ENCODE data around the gene SLC20A1. TPM values are rescaled to one million over a fixed set of nuclear protein-coding genes. Genes with fewer than 3 reads are reported as not detected.

Gene SLC20A1
- total RNA-seq, 1 experiment from 2014 or later, result 209 TPM

DNA sequence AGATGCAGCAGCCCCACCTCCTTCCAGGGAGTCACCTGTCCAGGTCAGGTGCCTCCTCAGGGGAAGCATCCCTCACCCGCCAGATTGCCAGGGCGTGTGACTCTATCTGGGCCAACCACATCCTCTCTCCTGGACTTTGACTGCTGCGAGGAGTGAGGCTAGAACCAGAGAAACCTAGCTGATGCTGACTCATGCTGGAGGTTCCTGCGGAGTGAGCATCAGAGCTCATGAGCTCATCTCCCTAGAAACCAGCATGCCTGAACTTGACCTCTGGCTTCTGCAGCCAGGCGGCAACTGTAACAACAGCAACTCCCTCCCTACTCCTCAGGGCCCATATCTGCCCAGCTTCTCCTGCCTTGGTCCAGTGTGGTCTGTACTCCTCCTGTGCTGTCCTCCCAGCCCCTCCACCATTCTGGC lies 46.8 kb downstream of the SLC20A1 start:
- Histone ChIP-seq H3K36me3 (ENCODE audit: low read depth, low read length) (no peaks in the 10 kb centered on the region), H3K27me3 (ENCODE audit: low read length) (no peaks in the 10 kb centered on the region), H3K27ac (ENCODE audit: low read length) (peak overlapping the region; percentile 66), H3K4me1 (ENCODE audit: insufficient read depth, low read length) (peaks cover 49% of the 10 kb centered on the region), H3K4me3 (ENCODE audit: low read length) (no peak overlapping the region), H4K20me1 (ENCODE audit: low read length) (no peaks in the 10 kb centered on the region), H3K4me2 (ENCODE audit: low read length) (peak overlapping the region; percentile 56), H2AFZ (ENCODE audit: low read length) (no peak overlapping the region), H3F3A (ENCODE audit: low read length, unreplicated experiment) (no peaks in the 10 kb centered on the region), H3K9me2 (replicated peaks; ENCODE audit: low read length) (no peaks in the 10 kb centered on the region), H3K9ac (ENCODE audit: low read length) (0 out of 2 replicates have a peak overlapping the region, but pooled peaks have one; percentile 24), H3K79me2 (ENCODE audit: low read length) (no peaks in the 10 kb centered on the region), H3K9me3 (ENCODE audit: low read length) (no peaks in the 10 kb centered on the region)
- intact Hi-C loops (cut with micrococcal nuclease), result loop anchor here (2.0 to 5.0 kb wide), 2 partner anchors 35 to 48 kb away; partner anchors contain the start of gene SLC20A1
- no peak for TF ChIP-seq EZH2 (IDR thresholded peaks at IDR 0.05; ENCODE audit: low read length, unreplicated experiment)
- TF ChIP-seq, protein P1, sequence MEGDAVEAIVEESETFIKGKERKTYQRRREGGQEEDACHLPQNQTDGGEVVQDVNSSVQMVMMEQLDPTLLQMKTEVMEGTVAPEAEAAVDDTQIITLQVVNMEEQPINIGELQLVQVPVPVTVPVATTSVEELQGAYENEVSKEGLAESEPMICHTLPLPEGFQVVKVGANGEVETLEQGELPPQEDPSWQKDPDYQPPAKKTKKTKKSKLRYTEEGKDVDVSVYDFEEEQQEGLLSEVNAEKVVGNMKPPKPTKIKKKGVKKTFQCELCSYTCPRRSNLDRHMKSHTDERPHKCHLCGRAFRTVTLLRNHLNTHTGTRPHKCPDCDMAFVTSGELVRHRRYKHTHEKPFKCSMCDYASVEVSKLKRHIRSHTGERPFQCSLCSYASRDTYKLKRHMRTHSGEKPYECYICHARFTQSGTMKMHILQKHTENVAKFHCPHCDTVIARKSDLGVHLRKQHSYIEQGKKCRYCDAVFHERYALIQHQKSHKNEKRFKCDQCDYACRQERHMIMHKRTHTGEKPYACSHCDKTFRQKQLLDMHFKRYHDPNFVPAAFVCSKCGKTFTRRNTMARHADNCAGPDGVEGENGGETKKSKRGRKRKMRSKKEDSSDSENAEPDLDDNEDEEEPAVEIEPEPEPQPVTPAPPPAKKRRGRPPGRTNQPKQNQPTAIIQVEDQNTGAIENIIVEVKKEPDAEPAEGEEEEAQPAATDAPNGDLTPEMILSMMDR (conservative IDR thresholded peaks at IDR 0.05; ENCODE audit: low read depth, low read length), result no peak
- no peak for TF ChIP-seq EZH2phosphoT487 (IDR thresholded peaks at IDR 0.05; ENCODE audit: borderline replicate concordance, low read length)
- BruUV-seq (replicated peaks), result no TSS peak
- peak; percentile 80 for ATAC-seq
- DNase-seq, result peak; percentile 96
- POLR2A ChIA-PET (ENCODE audit: unreplicated experiment), result interaction anchor here (0.6 to 1.0 kb wide), 4 partner anchors 11 to 71 kb away, joined by 3 to 6 read pairs (median 4); partner anchors contain the start of gene SLC20A1
- CTCF ChIA-PET, result interaction anchor here (0.7 to 1.1 kb wide), 3 partner anchors 34 to 66 kb away, joined by 3 to 8 read pairs (median 3); no protein-coding TSS in a partner anchor

DNA sequence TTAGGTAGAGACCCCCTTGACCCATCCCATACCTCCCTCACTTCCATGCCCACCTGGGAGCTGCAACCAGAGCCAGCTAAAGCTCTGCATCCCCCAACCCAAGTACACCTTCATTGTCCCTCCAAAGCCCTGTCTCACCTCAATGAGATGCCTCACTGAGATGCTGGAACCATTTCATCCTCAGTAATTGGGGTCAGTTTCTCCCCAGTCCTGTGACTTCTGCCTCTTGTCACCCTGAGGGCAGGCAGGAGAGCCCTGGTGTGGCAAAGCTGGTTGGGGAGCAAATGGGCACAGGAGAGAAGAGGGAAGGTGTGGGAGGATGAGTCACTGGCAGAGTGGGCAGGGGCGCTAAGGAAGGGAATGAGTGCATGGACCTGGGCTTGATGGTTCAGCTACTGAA lies 47.2 kb downstream of the SLC20A1 start:
- Histone ChIP-seq H3K9ac (ENCODE audit: low read length) (0 out of 2 replicates have a peak overlapping the region, but pooled peaks have one; percentile 24), H3K9me3 (ENCODE audit: low read length) (no peaks in the 10 kb centered on the region), H3K79me2 (ENCODE audit: low read length) (no peaks in the 10 kb centered on the region), H3K4me2 (ENCODE audit: low read length) (peak overlapping the region; percentile 56), H3K4me1 (ENCODE audit: insufficient read depth, low read length) (peaks cover 45% of the 10 kb centered on the region), H3K36me3 (ENCODE audit: low read depth, low read length) (no peaks in the 10 kb centered on the region), H3F3A (ENCODE audit: low read length, unreplicated experiment) (no peaks in the 10 kb centered on the region), H4K20me1 (ENCODE audit: low read length) (no peaks in the 10 kb centered on the region), H3K27me3 (ENCODE audit: low read length) (no peaks in the 10 kb centered on the region), H3K4me3 (ENCODE audit: low read length) (no peak overlapping the region), H2AFZ (ENCODE audit: low read length) (no peak overlapping the region), H3K9me2 (replicated peaks; ENCODE audit: low read length) (no peaks in the 10 kb centered on the region), H3K27ac (ENCODE audit: low read length) (peak overlapping the region; percentile 66)
- POLR2A ChIA-PET (ENCODE audit: unreplicated experiment), result interaction anchor here (0.9 to 1.0 kb wide), 2 partner anchors 33 to 47 kb away, joined by 3 to 5 read pairs; partner anchors contain the start of gene SLC20A1
- TF ChIP-seq, protein P1 (conservative IDR thresholded peaks at IDR 0.05; ENCODE audit: low read depth, low read length), result no peak
- TF ChIP-seq EZH2phosphoT487 (IDR thresholded peaks at IDR 0.05; ENCODE audit: borderline replicate concordance, low read length) (no peak), EZH2 (IDR thresholded peaks at IDR 0.05; ENCODE audit: low read length, unreplicated experiment) (no peak)
- DNase-seq (no peak), ATAC-seq (no peak)
- CTCF ChIA-PET, result interaction anchor here (0.7 to 1.0 kb wide), 2 partner anchors 34 to 67 kb away, joined by 3 to 8 read pairs; no protein-coding TSS in a partner anchor
- no TSS peak for BruUV-seq (replicated peaks)
- intact Hi-C loops (cut with micrococcal nuclease), result loop anchor here (2.0 to 5.0 kb wide), 2 partner anchors 34 to 48 kb away; partner anchors contain the start of gene SLC20A1

DNA sequence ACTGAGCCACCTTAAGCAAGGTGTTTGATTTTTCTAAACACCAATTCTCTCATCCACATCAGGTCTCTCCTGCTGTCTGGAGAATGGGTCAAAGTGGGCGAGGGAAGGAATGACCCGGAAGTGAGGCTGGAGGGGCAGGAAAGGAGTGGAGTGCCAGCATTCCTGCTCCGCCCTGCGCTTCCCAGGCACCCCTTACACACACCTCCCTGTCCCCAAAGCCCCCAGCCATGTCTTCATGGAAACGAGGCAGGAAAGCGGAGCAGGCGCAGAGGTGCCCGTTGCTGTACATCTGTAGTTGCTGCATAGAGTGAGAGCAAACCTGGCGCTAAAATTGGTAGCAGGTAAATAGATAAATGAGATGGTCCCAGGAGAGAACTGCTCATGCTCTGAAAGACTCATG lies 47.9 kb downstream of the SLC20A1 start:
- ATAC-seq (no peak), DNase-seq (no peak)
- Histone ChIP-seq H3K9me2 (replicated peaks; ENCODE audit: low read length) (no peaks in the 10 kb centered on the region), H3K4me3 (ENCODE audit: low read length) (no peak overlapping the region), H3K36me3 (ENCODE audit: low read depth, low read length) (no peaks in the 10 kb centered on the region), H3K27ac (ENCODE audit: low read length) (no peak overlapping the region), H3K4me2 (ENCODE audit: low read length) (no peak overlapping the region), H3K79me2 (ENCODE audit: low read length) (no peaks in the 10 kb centered on the region), H3K4me1 (ENCODE audit: insufficient read depth, low read length) (peaks cover 38% of the 10 kb centered on the region), H3K9ac (ENCODE audit: low read length) (no peak overlapping the region), H4K20me1 (ENCODE audit: low read length) (no peaks in the 10 kb centered on the region), H3K9me3 (ENCODE audit: low read length) (no peaks in the 10 kb centered on the region), H2AFZ (ENCODE audit: low read length) (no peak overlapping the region), H3F3A (ENCODE audit: low read length, unreplicated experiment) (no peaks in the 10 kb centered on the region), H3K27me3 (ENCODE audit: low read length) (no peaks in the 10 kb centered on the region)
- CTCF ChIA-PET, result no interaction called here
- POLR2A ChIA-PET (ENCODE audit: unreplicated experiment), result no interaction called here
- intact Hi-C loops (cut with micrococcal nuclease), result loop anchor here (2.0 to 5.0 kb wide), 2 partner anchors 34 to 49 kb away; partner anchors contain the start of gene SLC20A1
- no peak for TF ChIP-seq EZH2 (IDR thresholded peaks at IDR 0.05; ENCODE audit: low read length, unreplicated experiment)
- no peak for TF ChIP-seq EZH2phosphoT487 (IDR thresholded peaks at IDR 0.05; ENCODE audit: borderline replicate concordance, low read length)
- TF ChIP-seq, protein P1 (conservative IDR thresholded peaks at IDR 0.05; ENCODE audit: low read depth, low read length), result no peak
- no TSS peak for BruUV-seq (replicated peaks)

Measured in PC-3 (cell line).